Measurements from ENCODE around the gene PTPN4.

The PTPN4 gene

GRCh38 chr2:120028795-120029194 is 269.1 kb downstream of the PTPN4 start:
- no peak for DNase-seq

- DNase-seq = no peak
These were observed 270.2 kb downstream of the PTPN4 start for GRCh38 chr2:120029672-120030640.

GRCh38 chr2:120032297-120032696 is 272.6 kb downstream of the PTPN4 start:
- DNase-seq = no peak
